ENCODE data around the gene STPG4.

The STPG4 gene

DNA sequence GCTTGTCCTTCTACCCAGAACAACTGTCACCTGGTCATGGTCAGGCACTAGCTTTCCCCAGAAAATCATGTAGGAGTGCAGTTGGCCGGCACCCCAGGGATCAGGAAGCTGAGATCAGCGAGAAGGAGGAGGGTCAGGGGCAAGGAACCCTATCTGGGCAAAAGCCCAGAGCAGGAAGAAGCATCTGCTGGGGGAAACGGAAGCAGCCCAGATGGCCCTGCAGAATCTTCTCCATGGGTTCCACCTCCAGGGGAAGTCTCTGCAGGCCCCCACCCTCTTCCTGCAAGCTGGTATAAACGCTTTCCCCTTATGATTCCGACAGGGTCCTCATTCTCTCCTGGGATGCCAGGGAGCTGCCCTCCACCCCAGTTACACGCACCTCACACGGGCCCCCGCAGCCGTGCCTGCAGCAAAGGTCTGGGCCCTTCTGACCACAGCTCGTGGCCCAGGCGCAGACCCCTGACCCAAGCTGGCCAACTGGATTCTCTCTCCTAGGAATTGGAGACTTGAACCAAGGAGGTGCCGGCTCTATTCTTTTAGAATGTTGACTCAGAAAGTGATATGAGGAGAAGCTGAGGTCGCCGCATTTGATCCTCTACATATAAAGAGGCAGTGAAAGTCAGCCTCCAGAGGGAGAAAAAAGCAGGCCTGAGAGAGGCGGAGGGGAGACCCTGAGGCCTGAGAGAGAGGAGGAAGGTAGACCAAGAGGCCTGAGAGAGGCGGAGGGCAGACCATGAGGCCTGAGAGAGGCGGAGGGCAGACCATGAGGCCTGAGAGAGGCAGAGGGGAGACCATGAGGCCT, 71.0 kb downstream of the STPG4 start:
- H3K9me3 ChIP-seq: no peaks in the 10 kb centered on the region
- H3K4me1 ChIP-seq: peaks cover 54% of the 10 kb centered on the region
- no peak overlapping the region for H3K4me3 ChIP-seq (ENCODE audit: low read depth, low read length)
- no peaks in the 10 kb centered on the region for H3K27me3 ChIP-seq
- TF ChIP-seq, protein P1, sequence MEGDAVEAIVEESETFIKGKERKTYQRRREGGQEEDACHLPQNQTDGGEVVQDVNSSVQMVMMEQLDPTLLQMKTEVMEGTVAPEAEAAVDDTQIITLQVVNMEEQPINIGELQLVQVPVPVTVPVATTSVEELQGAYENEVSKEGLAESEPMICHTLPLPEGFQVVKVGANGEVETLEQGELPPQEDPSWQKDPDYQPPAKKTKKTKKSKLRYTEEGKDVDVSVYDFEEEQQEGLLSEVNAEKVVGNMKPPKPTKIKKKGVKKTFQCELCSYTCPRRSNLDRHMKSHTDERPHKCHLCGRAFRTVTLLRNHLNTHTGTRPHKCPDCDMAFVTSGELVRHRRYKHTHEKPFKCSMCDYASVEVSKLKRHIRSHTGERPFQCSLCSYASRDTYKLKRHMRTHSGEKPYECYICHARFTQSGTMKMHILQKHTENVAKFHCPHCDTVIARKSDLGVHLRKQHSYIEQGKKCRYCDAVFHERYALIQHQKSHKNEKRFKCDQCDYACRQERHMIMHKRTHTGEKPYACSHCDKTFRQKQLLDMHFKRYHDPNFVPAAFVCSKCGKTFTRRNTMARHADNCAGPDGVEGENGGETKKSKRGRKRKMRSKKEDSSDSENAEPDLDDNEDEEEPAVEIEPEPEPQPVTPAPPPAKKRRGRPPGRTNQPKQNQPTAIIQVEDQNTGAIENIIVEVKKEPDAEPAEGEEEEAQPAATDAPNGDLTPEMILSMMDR (IDR thresholded peaks at IDR 0.05; ENCODE audit: low read depth, low read length): no peak
- no peaks in the 10 kb centered on the region for H3K36me3 ChIP-seq
- no peak for DNase-seq

DNA sequence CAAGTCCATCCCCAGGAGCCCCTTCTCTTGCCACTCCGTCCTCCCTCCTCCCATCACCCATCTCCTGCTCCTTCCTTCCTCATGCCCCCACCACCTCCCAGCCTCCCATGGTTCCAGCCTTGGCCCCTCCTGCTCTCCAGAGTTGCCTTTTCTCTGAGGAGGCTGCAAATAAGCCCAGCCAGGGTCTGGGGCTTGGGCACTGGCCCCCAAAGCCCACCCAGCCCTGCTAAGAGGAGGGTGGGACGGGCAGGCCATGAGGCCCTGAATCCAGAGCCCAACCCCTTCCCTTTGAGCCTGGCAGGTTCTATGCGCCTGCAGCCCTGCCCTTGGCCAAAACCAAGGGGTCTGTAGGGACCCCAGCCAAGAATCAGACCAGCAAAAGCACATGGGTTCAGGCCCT, 71.6 kb downstream of the STPG4 start:
- Histone ChIP-seq H3K27me3 (no peaks in the 10 kb centered on the region), H3K4me3 (ENCODE audit: low read depth, low read length) (no peak overlapping the region), H3K4me1 (peaks cover 53% of the 10 kb centered on the region), H3K9me3 (no peaks in the 10 kb centered on the region), H3K36me3 (no peaks in the 10 kb centered on the region)
- no peak for DNase-seq
- TF ChIP-seq, protein P1 (IDR thresholded peaks at IDR 0.05; ENCODE audit: low read depth, low read length): no peak

- TF ChIP-seq, protein P1 (IDR thresholded peaks at IDR 0.05; ENCODE audit: low read depth, low read length): no peak
- Histone ChIP-seq H3K4me1 (peaks cover 49% of the 10 kb centered on the region), H3K27me3 (no peaks in the 10 kb centered on the region), H3K36me3 (no peaks in the 10 kb centered on the region), H3K9me3 (no peaks in the 10 kb centered on the region), H3K4me3 (ENCODE audit: low read depth, low read length) (no peak overlapping the region)
- no peak for DNase-seq
Measured at GRCh38 chr2:47083005-47083404, 72.1 kb downstream of the STPG4 start.

- Histone ChIP-seq H3K9me3 (no peaks in the 10 kb centered on the region), H3K36me3 (no peaks in the 10 kb centered on the region), H3K27me3 (no peaks in the 10 kb centered on the region), H3K4me3 (ENCODE audit: low read depth, low read length) (no peak overlapping the region), H3K4me1 (peaks cover 32% of the 10 kb centered on the region)
- TF ChIP-seq, protein P1 (IDR thresholded peaks at IDR 0.05; ENCODE audit: low read depth, low read length): no peak
- DNase-seq: no peak
Measured at GRCh38 chr2:47080888-47081301, 74.2 kb downstream of the STPG4 start.

- no peaks in the 10 kb centered on the region for H3K36me3 ChIP-seq
- H3K4me1 ChIP-seq: peaks cover 22% of the 10 kb centered on the region
- no peak overlapping the region for H3K4me3 ChIP-seq (ENCODE audit: low read depth, low read length)
- no peak for DNase-seq
- TF ChIP-seq, protein P1 (IDR thresholded peaks at IDR 0.05; ENCODE audit: low read depth, low read length): no peak
- no peaks in the 10 kb centered on the region for H3K27me3 ChIP-seq
- no peaks in the 10 kb centered on the region for H3K9me3 ChIP-seq
Measured at GRCh38 chr2:47079515-47080412, 75.3 kb downstream of the STPG4 start.

Measured in BE2C (cell line).